GM18909 (cell line): ENCODE results near the gene EFCAB6.

Experiments used
- ATAC-seq: cut with Tn5 transposase; IDR thresholded peaks from one replicate; pipeline ENCODE4 v1.9.1; 2021; ENCODE audit warnings: mild to moderate bottlenecking; ENCODE audit not compliant: unreplicated experiment, poor library complexity

EFCAB6 gene

GRCh38 chr22:43491737-43492136 is 320.4 kb downstream of the EFCAB6 start:
- no peak for ATAC-seq

- no peak for ATAC-seq
Measured at GRCh38 chr22:43491177-43491576, 320.9 kb downstream of the EFCAB6 start.

- ATAC-seq = no peak
Measured at GRCh38 chr22:43490311-43490710, 321.8 kb downstream of the EFCAB6 start.

GRCh38 chr22:43488937-43489336 is 323.2 kb downstream of the EFCAB6 start:
- no peak for ATAC-seq

- ATAC-seq = no peak
Measured at GRCh38 chr22:43488031-43488866, 323.9 kb downstream of the EFCAB6 start.

- no peak for ATAC-seq
Measured at GRCh38 chr22:43487311-43488030, 324.6 kb downstream of the EFCAB6 start.

- no peak for ATAC-seq
Measured at GRCh38 chr22:43485502-43486089, 326.5 kb downstream of the EFCAB6 start.

- no peak for ATAC-seq
Measured at GRCh38 chr22:43484227-43484626, 327.9 kb downstream of the EFCAB6 start.

- ATAC-seq = no peak
Measured at GRCh38 chr22:43483669-43484068, 328.4 kb downstream of the EFCAB6 start.

GRCh38 chr22:43483266-43483665 is 328.8 kb downstream of the EFCAB6 start:
- no peak for ATAC-seq

- no peak for ATAC-seq
Measured at GRCh38 chr22:43482318-43482625, 329.8 kb downstream of the EFCAB6 start.

- ATAC-seq = no peak
Measured at GRCh38 chr22:43481568-43482317, 330.4 kb downstream of the EFCAB6 start.

GRCh38 chr22:43479962-43480361 is 332.1 kb downstream of the EFCAB6 start:
- ATAC-seq = no peak

GRCh38 chr22:43479301-43479950 is 332.7 kb downstream of the EFCAB6 start:
- ATAC-seq = no peak
